ENCODE measurements around the gene GPR35.

DNA sequence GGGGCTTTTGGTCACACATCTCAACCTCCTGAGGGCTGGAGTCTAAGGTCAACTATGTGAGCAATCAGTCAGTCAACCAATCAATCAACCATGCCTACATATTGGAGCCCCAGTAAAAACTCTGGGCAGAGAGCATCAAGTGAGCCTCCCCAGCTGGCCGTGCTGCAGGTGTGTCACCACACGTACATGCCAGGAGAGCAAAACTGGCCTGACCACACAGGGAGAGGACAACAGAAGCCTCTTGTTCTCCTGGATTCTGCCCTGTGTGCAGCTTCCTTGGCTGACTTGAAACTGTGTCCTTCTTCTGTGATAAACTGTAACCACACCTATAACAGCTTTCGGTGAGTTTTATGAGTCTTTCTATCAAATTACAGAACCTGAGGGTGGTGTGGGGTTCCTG lies 25.9 kb downstream of the GPR35 start:
- TF ChIP-seq, protein P1, sequence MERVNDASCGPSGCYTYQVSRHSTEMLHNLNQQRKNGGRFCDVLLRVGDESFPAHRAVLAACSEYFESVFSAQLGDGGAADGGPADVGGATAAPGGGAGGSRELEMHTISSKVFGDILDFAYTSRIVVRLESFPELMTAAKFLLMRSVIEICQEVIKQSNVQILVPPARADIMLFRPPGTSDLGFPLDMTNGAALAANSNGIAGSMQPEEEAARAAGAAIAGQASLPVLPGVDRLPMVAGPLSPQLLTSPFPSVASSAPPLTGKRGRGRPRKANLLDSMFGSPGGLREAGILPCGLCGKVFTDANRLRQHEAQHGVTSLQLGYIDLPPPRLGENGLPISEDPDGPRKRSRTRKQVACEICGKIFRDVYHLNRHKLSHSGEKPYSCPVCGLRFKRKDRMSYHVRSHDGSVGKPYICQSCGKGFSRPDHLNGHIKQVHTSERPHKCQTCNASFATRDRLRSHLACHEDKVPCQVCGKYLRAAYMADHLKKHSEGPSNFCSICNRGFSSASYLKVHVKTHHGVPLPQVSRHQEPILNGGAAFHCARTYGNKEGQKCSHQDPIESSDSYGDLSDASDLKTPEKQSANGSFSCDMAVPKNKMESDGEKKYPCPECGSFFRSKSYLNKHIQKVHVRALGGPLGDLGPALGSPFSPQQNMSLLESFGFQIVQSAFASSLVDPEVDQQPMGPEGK (CRISPR knock-in tag; IDR thresholded peaks at IDR 0.05; ENCODE audit: borderline replicate concordance), result no peak
- TF ChIP-seq ZNF565 (CRISPR knock-in tag; conservative IDR thresholded peaks at IDR 0.05; ENCODE audit: low read depth) (no peak), ARNTL (CRISPR knock-in tag; IDR thresholded peaks at IDR 0.05; ENCODE audit: borderline replicate concordance, low read depth) (no peak), TOX (CRISPR knock-in tag; IDR thresholded peaks at IDR 0.05; ENCODE audit: borderline replicate concordance) (no peak), ZC3H10 (CRISPR knock-in tag; IDR thresholded peaks at IDR 0.05) (no peak), RARB (CRISPR knock-in tag; IDR thresholded peaks at IDR 0.05) (no peak), SNAI2 (CRISPR knock-in tag; IDR thresholded peaks at IDR 0.05) (no peak), OSR1 (CRISPR knock-in tag; IDR thresholded peaks at IDR 0.05) (no peak), ESRRG (CRISPR knock-in tag; IDR thresholded peaks at IDR 0.05) (no peak), PPARA (CRISPR knock-in tag; IDR thresholded peaks at IDR 0.05; ENCODE audit: borderline replicate concordance) (no peak), TCF4 (CRISPR knock-in tag; IDR thresholded peaks at IDR 0.05; ENCODE audit: borderline replicate concordance) (no peak), BACH2 (CRISPR knock-in tag; IDR thresholded peaks at IDR 0.05; ENCODE audit: borderline replicate concordance) (no peak)
- TF ChIP-seq, protein P2, sequence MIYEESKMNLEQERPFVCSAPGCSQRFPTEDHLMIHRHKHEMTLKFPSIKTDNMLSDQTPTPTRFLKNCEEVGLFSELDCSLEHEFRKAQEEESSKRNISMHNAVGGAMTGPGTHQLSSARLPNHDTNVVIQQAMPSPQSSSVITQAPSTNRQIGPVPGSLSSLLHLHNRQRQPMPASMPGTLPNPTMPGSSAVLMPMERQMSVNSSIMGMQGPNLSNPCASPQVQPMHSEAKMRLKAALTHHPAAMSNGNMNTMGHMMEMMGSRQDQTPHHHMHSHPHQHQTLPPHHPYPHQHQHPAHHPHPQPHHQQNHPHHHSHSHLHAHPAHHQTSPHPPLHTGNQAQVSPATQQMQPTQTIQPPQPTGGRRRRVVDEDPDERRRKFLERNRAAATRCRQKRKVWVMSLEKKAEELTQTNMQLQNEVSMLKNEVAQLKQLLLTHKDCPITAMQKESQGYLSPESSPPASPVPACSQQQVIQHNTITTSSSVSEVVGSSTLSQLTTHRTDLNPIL (CRISPR knock-in tag; IDR thresholded peaks at IDR 0.05; ENCODE audit: low read depth), result no peak
- TF ChIP-seq, protein P3, sequence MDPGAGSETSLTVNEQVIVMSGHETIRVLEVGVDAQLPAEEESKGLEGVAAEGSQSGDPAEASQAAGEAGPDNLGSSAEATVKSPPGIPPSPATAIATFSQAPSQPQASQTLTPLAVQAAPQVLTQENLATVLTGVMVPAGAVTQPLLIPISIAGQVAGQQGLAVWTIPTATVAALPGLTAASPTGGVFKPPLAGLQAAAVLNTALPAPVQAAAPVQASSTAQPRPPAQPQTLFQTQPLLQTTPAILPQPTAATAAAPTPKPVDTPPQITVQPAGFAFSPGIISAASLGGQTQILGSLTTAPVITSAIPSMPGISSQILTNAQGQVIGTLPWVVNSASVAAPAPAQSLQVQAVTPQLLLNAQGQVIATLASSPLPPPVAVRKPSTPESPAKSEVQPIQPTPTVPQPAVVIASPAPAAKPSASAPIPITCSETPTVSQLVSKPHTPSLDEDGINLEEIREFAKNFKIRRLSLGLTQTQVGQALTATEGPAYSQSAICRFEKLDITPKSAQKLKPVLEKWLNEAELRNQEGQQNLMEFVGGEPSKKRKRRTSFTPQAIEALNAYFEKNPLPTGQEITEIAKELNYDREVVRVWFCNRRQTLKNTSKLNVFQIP (CRISPR knock-in tag; IDR thresholded peaks at IDR 0.05; ENCODE audit: borderline replicate concordance, low read depth), result no peak
